ENCODE measurements around the gene SLC1A6. TPM values are rescaled to one million over a fixed set of nuclear protein-coding genes. Genes with fewer than 3 reads are reported as not detected.

The SLC1A6 gene
- total and polyA plus RNA-seq, 2 of the 4 experiments (the other 2 are of a cell fraction): not detected

DNA sequence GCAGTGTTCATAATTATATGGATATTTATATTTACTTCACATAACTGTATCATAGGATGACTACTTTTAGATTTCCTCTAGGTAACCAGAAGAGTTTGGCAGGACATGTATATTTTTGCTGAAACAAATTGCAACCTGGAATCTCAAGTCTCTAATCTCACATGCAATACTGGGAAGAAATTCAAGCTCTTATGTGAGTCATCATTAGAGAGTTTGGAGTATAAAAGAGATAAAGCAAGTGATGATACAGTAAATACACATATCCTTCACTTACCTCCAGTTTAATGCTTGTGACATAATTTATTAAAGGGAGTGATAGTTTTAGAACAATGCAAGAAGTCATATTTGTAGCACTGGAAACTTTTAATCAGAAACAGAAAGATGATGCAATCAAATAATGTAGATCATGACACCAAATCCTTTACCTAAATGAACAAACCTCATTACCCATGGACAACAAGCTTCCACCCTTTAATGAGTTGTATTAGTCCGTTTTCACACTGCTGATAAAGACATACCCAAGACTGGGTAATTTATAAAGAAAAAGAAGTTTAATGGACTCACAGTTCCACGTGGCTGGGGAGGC, 77.9 kb downstream of the SLC1A6 start:
- Histone ChIP-seq H3K4me1 (ENCODE audit: control insufficient read depth, insufficient read depth, low read length) (no peaks in the 10 kb centered on the region), H3K27me3 (ENCODE audit: control insufficient read depth, insufficient read depth, low read length) (no peaks in the 10 kb centered on the region), H2AK5ac (ENCODE audit: low read depth, low read length) (no peak overlapping the region), H2BK15ac (ENCODE audit: low read depth, low read length) (no peak overlapping the region), H2BK5ac (ENCODE audit: low read depth, low read length, poor library complexity, severe bottlenecking) (no peak overlapping the region), H2AFZ (replicated peaks; ENCODE audit: low read length, poor library complexity) (no peak overlapping the region), H3K4ac (ENCODE audit: low read depth, low read length) (no peak overlapping the region), H3K27ac (ENCODE audit: insufficient read depth, low read length) (no peak overlapping the region), H4K20me1 (ENCODE audit: insufficient read depth, low read length) (no peaks in the 10 kb centered on the region), H2AK9ac (replicated peaks; ENCODE audit: low read depth, low read length, poor library complexity) (no peak overlapping the region), H3K23ac (ENCODE audit: low read depth, low read length) (no peak overlapping the region), H3K9me3 (ENCODE audit: control insufficient read depth, insufficient read depth, low read length) (0 out of 2 replicates have a peak, but pooled peaks cover 2% of the 10 kb centered on the region), H3K4me2 (ENCODE audit: low read depth, low read length) (no peak overlapping the region), H4K8ac (ENCODE audit: low read depth in 2 of 2, low read length in 2 of 2) (no peak overlapping the region), H3K9ac (ENCODE audit: low read depth, low read length) (no peak overlapping the region), H4K5ac (ENCODE audit: low read depth, low read length) (no peak overlapping the region), H3K79me1 (ENCODE audit: low read depth in 1 of 2, low read length in 2 of 2) (no peaks in the 10 kb centered on the region), H3K36me3 (ENCODE audit: control insufficient read depth, insufficient read depth, low read length) (no peaks in the 10 kb centered on the region), H3K56ac (ENCODE audit: extremely low read depth, insufficient read depth, low read length) (no peak overlapping the region), H3K4me3 (ENCODE audit: insufficient read depth, low read depth, low read length) (no peak overlapping the region), H3K18ac (ENCODE audit: low read depth, low read length) (no peak overlapping the region), H4K91ac (ENCODE audit: insufficient read depth, low read depth, low read length) (no peak overlapping the region), H2BK120ac (ENCODE audit: low read depth, low read length) (no peak overlapping the region), H3K14ac (replicated peaks; ENCODE audit: low read depth, low read length) (no peak overlapping the region), H3K9me1 (ENCODE audit: insufficient read depth, low read length) (no peaks in the 10 kb centered on the region), H2BK20ac (ENCODE audit: low read depth, low read length) (no peak overlapping the region)
- in situ Hi-C loops (cut with MboI; ENCODE audit: low sequenced_read_pairs): no loop called here
- TF ChIP-seq RFX5 (IDR thresholded peaks at IDR 0.05; ENCODE audit: low read depth, low read length) (no peak), CHD1 (IDR thresholded peaks at IDR 0.05; ENCODE audit: low read depth, low read length) (no peak), RCOR1 (IDR thresholded peaks at IDR 0.05; ENCODE audit: insufficient replicate concordance, low read length) (no peak), MXI1 (IDR thresholded peaks at IDR 0.05; ENCODE audit: borderline replicate concordance, low read depth, low read length) (no peak), CEBPB (IDR thresholded peaks at IDR 0.05; ENCODE audit: low read depth, low read length) (peak; percentile 62)
- TF ChIP-seq, protein P1, sequence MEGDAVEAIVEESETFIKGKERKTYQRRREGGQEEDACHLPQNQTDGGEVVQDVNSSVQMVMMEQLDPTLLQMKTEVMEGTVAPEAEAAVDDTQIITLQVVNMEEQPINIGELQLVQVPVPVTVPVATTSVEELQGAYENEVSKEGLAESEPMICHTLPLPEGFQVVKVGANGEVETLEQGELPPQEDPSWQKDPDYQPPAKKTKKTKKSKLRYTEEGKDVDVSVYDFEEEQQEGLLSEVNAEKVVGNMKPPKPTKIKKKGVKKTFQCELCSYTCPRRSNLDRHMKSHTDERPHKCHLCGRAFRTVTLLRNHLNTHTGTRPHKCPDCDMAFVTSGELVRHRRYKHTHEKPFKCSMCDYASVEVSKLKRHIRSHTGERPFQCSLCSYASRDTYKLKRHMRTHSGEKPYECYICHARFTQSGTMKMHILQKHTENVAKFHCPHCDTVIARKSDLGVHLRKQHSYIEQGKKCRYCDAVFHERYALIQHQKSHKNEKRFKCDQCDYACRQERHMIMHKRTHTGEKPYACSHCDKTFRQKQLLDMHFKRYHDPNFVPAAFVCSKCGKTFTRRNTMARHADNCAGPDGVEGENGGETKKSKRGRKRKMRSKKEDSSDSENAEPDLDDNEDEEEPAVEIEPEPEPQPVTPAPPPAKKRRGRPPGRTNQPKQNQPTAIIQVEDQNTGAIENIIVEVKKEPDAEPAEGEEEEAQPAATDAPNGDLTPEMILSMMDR (conservative IDR thresholded peaks at IDR 0.05; ENCODE audit: low read depth, low read length): no peak
- dilution Hi-C loops (cut with HindIII; ENCODE audit: low sequenced_read_pairs, unreplicated experiment): no loop called here
- intact Hi-C loops (cut with micrococcal nuclease): no loop called here
- BruUV-seq (replicated peaks): no TSS peak
- no peak for DNase-seq
- POLR2A ChIA-PET (ENCODE audit: unreplicated experiment): no interaction called here
- CTCF ChIA-PET: interaction anchor here (0.6 kb wide), 1 partner anchor 139 kb away, joined by 9 read pairs; no protein-coding TSS in a partner anchor
- no peak for ATAC-seq (ENCODE audit: low read depth)
- WGBS, 2 experiments (ENCODE audit: extremely low coverage in 2 of 2, insufficient read length in 1 of 2): no CpG with 5 or more reads among the region's 2 CpGs

Other genes with a start within 250 kb of the SLC1A6 start
- gene ADGRE2, start 201.3 kb downstream of the SLC1A6 start, total RNA-seq (2012; rRNA removed): not detected in 2 replicates
- not detected in 2 replicates for gene ADGRE2, start 201.3 kb downstream of the SLC1A6 start, polyA plus RNA-seq (2012; rRNA removed)
- gene OR7A5, start 144.7 kb downstream of the SLC1A6 start, total RNA-seq (2012; rRNA removed): not detected in 2 replicates
- not detected in 2 replicates for gene OR7A5, start 144.7 kb downstream of the SLC1A6 start, polyA plus RNA-seq (2012; rRNA removed)
- gene OR7C1, start 144.7 kb downstream of the SLC1A6 start, total RNA-seq (2012; rRNA removed): not detected in 2 replicates
- not detected in 2 replicates for gene OR7C1, start 144.7 kb downstream of the SLC1A6 start, polyA plus RNA-seq (2012; rRNA removed)
- not detected in 2 replicates for gene OR7A10, start 130.9 kb downstream of the SLC1A6 start, total RNA-seq (2012; rRNA removed)
- not detected in 2 replicates for gene OR7A10, start 130.9 kb downstream of the SLC1A6 start, polyA plus RNA-seq (2012; rRNA removed)
- gene OR7A17, start 93.7 kb downstream of the SLC1A6 start, total RNA-seq (2012; rRNA removed): not detected in 2 replicates
- not detected in 2 replicates for gene OR7A17, start 93.7 kb downstream of the SLC1A6 start, polyA plus RNA-seq (2012; rRNA removed)
- not detected in 2 replicates for gene OR7C2, start 38.4 kb downstream of the SLC1A6 start, total RNA-seq (2012; rRNA removed)
- not detected in 2 replicates for gene OR7C2, start 38.4 kb downstream of the SLC1A6 start, polyA plus RNA-seq (2012; rRNA removed)
- not detected in 2 replicates for gene CASP14, start 69.6 kb upstream of the SLC1A6 start, total RNA-seq (2012; rRNA removed)
- gene CASP14, start 69.6 kb upstream of the SLC1A6 start, polyA plus RNA-seq (2012; rRNA removed): not detected in 2 replicates
- not detected in 2 replicates for gene OR1I1, start 102.3 kb upstream of the SLC1A6 start, total RNA-seq (2012; rRNA removed)
- gene OR1I1, start 102.3 kb upstream of the SLC1A6 start, polyA plus RNA-seq (2012; rRNA removed): not detected in 2 replicates
- 18.6 and 19.4 TPM in 2 replicates for gene SYDE1, start 127.5 kb upstream of the SLC1A6 start, total RNA-seq (2012; rRNA removed)
- gene SYDE1, start 127.5 kb upstream of the SLC1A6 start, polyA plus RNA-seq (2012; rRNA removed): 64.9 and 84.7 TPM in 2 replicates
- 5.9 and 7.2 TPM in 2 replicates for gene NOTCH3, start 221.1 kb upstream of the SLC1A6 start, total RNA-seq (2012; rRNA removed)
- gene NOTCH3, start 221.1 kb upstream of the SLC1A6 start, polyA plus RNA-seq (2012; rRNA removed): 25.1 and 29.6 TPM in 2 replicates